KBM-7 (cell line): ENCODE measurements around the gene ROBO1.

Experiments
- DNase-seq: peaks from one replicate; pipeline ENCODE4 v3.0.0-alpha.2; 2015
- in situ Hi-C: fragments of 300-500 bp; cut with MboI; formaldehyde crosslinking; loops from 2 replicates; pipeline ENCODE4 v1.14.3; 2020; ENCODE audit warnings: low sequenced_read_pairs, low pct_unique_long_range_greater_than_20kb, mixed read lengths

Gene ROBO1

DNA sequence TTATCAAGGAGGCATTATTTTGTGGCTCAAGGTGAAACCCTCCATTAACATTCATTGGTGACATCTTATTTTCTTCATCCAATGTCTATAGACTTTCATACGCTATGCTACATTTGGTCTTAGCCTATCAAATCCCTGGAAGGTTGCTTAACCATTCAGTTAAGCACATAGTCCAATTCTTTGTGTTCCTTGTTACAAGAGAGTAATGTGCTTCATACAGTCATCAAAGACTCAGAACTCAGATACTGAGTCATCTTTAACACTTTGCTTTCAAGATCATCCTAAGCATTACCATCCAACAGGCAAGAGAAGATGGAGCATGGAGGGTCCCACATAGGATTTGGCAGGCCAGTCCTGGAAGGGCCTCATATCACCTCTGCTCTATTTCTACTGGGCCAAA is 1202.1 kb downstream of the ROBO1 start:
- in situ Hi-C loops: no loop called here
- no peak for DNase-seq

DNA sequence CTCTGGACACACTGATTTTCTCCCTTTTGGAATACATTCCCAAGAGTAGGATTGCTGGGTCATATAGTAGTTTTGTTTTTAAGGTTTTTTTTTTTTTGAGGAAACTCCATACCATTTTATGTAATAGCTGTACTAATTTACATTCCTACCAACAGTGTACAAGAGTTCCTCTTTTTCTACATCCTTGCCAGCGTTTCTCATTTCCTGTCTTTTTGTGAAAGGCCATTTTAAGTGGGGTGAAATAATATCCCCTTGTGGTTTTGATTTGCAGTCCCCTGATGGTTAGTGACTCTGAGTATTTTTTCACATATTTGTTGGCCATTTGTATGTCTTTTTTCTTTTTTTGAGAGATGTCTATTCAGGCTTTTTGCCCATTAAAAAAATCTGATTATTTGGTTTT is 1205.5 kb downstream of the ROBO1 start:
- peak; percentile 60 for DNase-seq
- in situ Hi-C loops: no loop called here
